ENCODE data around the gene BRAF. TPM values are rescaled to one million over a fixed set of nuclear protein-coding genes. Genes with fewer than 3 reads are reported as not detected.
A peak's percentile ranks its signal among the peaks of the same experiment; 100 is the strongest.
"Not testable (repeated sequence)": the region's sequence is repeated elsewhere in the genome, so short reads cannot be mapped to it uniquely, and the experiment has no call there.

The BRAF gene
- total RNA-seq, 4 donors from 2014 or later: 36.5 to 59.6 (median 45.4) TPM

GRCh38 chr7:140673063-140673773, 251.5 kb downstream of the BRAF start:
- WGBS, 2 donors: 0 to 2% methylated on average over 9 to 47 of the region's 72 CpGs
- intact Hi-C loops (cut with DNase I; ENCODE audit: low total_unique reads): no loop called here
- peak; percentile 45 to 92 for DNase-seq (ENCODE audit: low spot score in 2 of 2)
- H3K4me3 ChIP-seq (ENCODE audit: low read depth, poor library complexity, severe bottlenecking): peak overlapping the region; percentile 87
- no peak for TF ChIP-seq POLR2A (IDR thresholded peaks at IDR 0.05)
- no peak for TF ChIP-seq CTCF (IDR thresholded peaks at IDR 0.05)

- TF ChIP-seq POLR2A (IDR thresholded peaks at IDR 0.05) (no peak), CTCF (IDR thresholded peaks at IDR 0.05) (no peak)
- DNase-seq (ENCODE audit: low spot score in 2 of 2): no peak
- WGBS, 2 donors: 1 to 2% methylated on average over 10 to 29 of the region's 41 CpGs
- peak within 1 kb of the TSS; percentile 87 for H3K4me3 ChIP-seq (ENCODE audit: low read depth, poor library complexity, severe bottlenecking)
- intact Hi-C loops (cut with DNase I; ENCODE audit: low total_unique reads): no loop called here
Observed at GRCh38 chr7:140672382-140673062, 252.2 kb downstream of the BRAF start, which contains the start of gene ADCK2. Gene ADCK2, plus strand, starts transcription at chr7:140672945. Its CDS starts 386 bp downstream, at chr7:140673331.

- TF ChIP-seq CTCF (IDR thresholded peaks at IDR 0.05): no peak
- TF ChIP-seq POLR2A (IDR thresholded peaks at IDR 0.05): no peak
- no peak for DNase-seq (ENCODE audit: low spot score in 2 of 2)
- no peak overlapping the region for H3K4me3 ChIP-seq (ENCODE audit: low read depth, poor library complexity, severe bottlenecking)
- WGBS, 2 donors: 80 to 82% methylated on average over 15 of the region's 15 CpGs
- intact Hi-C loops (cut with DNase I; ENCODE audit: low total_unique reads): no loop called here
Observed at GRCh38 chr7:140671966-140672365, 252.8 kb downstream of the BRAF start.

GRCh38 chr7:140670343-140670935, 254.3 kb downstream of the BRAF start:
- DNase-seq (ENCODE audit: low spot score in 2 of 2): no peak
- WGBS, 2 donors: 60 to 64% methylated on average over 4 of the region's 4 CpGs
- TF ChIP-seq CTCF (IDR thresholded peaks at IDR 0.05) (no peak), POLR2A (IDR thresholded peaks at IDR 0.05) (no peak)
- H3K4me3 ChIP-seq (ENCODE audit: low read depth, poor library complexity, severe bottlenecking): no peak overlapping the region
- intact Hi-C loops (cut with DNase I; ENCODE audit: low total_unique reads): no loop called here

GRCh38 chr7:140669862-140670261, 254.9 kb downstream of the BRAF start:
- WGBS, 2 donors: 67 to 76% methylated on average over 10 of the region's 10 CpGs
- DNase-seq (ENCODE audit: low spot score in 2 of 2); H3K4me3 ChIP-seq (ENCODE audit: low read depth, poor library complexity, severe bottlenecking); intact Hi-C loops (cut with DNase I; ENCODE audit: low total_unique reads): not testable (repeated sequence)

GRCh38 chr7:140669352-140669751, 255.4 kb downstream of the BRAF start:
- TF ChIP-seq CTCF (IDR thresholded peaks at IDR 0.05): no peak
- TF ChIP-seq POLR2A (IDR thresholded peaks at IDR 0.05): no peak
- DNase-seq (ENCODE audit: low spot score in 2 of 2): no peak
- 88 to 91% methylated on average over 3 of the region's 3 CpGs for WGBS, 2 donors
- intact Hi-C loops (cut with DNase I; ENCODE audit: low total_unique reads): no loop called here
- H3K4me3 ChIP-seq (ENCODE audit: low read depth, poor library complexity, severe bottlenecking): no peak overlapping the region

Measured in lower leg skin (tissue), 4 donors.